HG02642 (cell line): ENCODE results near the gene CERS6.
"Not testable (repeated sequence)": the region's sequence is repeated elsewhere in the genome, so short reads cannot be mapped to it uniquely, and the experiment has no call there.

ENCODE experiments used
- ATAC-seq: cut with Tn5 transposase; IDR thresholded peaks from one replicate; pipeline ENCODE4 v1.9.1; 2021; ENCODE audit warnings: mild to moderate bottlenecking; ENCODE audit not compliant: unreplicated experiment, poor library complexity

The CERS6 gene

GRCh38 chr2:168657378-168657777, 201.3 kb downstream of the CERS6 start:
- not testable (repeated sequence) for ATAC-seq

- ATAC-seq = no peak
Observed at GRCh38 chr2:168658706-168659105, 202.6 kb downstream of the CERS6 start.

GRCh38 chr2:168660870-168661862, 205.1 kb downstream of the CERS6 start:
- ATAC-seq = no peak

- no peak for ATAC-seq
Observed at GRCh38 chr2:168661863-168662256, 205.8 kb downstream of the CERS6 start.

- no peak for ATAC-seq
Observed at GRCh38 chr2:168662651-168663208, 206.7 kb downstream of the CERS6 start.

GRCh38 chr2:168663993-168664392, 207.9 kb downstream of the CERS6 start:
- ATAC-seq = no peak

GRCh38 chr2:168664715-168665114, 208.6 kb downstream of the CERS6 start:
- ATAC-seq = not testable (repeated sequence)

- ATAC-seq = no peak
Observed at GRCh38 chr2:168666339-168666738, 210.3 kb downstream of the CERS6 start.

GRCh38 chr2:168667156-168667555, 211.1 kb downstream of the CERS6 start:
- no peak for ATAC-seq

- ATAC-seq = no peak
Observed at GRCh38 chr2:168669151-168669550, 213.1 kb downstream of the CERS6 start.

GRCh38 chr2:168670478-168670877, 214.4 kb downstream of the CERS6 start:
- no peak for ATAC-seq

GRCh38 chr2:168671932-168672331, 215.9 kb downstream of the CERS6 start:
- no peak for ATAC-seq

GRCh38 chr2:168673265-168674189, 217.5 kb downstream of the CERS6 start:
- ATAC-seq = no peak

- ATAC-seq = no peak
Observed at GRCh38 chr2:168678153-168678853, 222.2 kb downstream of the CERS6 start.

GRCh38 chr2:168679081-168679480, 223.0 kb downstream of the CERS6 start:
- no peak for ATAC-seq

- ATAC-seq = no peak
Observed at GRCh38 chr2:168679741-168680310, 223.8 kb downstream of the CERS6 start.

GRCh38 chr2:168683996-168684395, 227.9 kb downstream of the CERS6 start:
- no peak for ATAC-seq

- ATAC-seq = no peak
Observed at GRCh38 chr2:168684921-168685599, 229.0 kb downstream of the CERS6 start.
